Tibial nerve (tissue), 4 donors: ENCODE data around the gene FCGR3B.
"Not testable (repeated sequence)": the region's sequence is repeated elsewhere in the genome, so short reads cannot be mapped to it uniquely, and the experiment has no call there.

Experiments
- EP300 ChIP-seq, 2 donors: sonication (generic); formaldehyde crosslinking; IDR thresholded peaks; one replicate each; pipeline ENCODE4 v1.6.1; 2017; ENCODE audit warnings: antibody characterized with exemption in 2 of 2, mild to moderate bottlenecking in 1 of 2
- TF ChIP-seq, protein P1 (sequence below), 5 experiments: fragments of 200-600 bp in 3 of 5; fragments of 450-650 bp in 2 of 5; sonication (generic) in 3 of 5; IDR thresholded peaks; one replicate each; pipeline ENCODE4 v1.5.1; 2016 to 2019; ENCODE audit warnings: antibody characterized with exemption in 5 of 5, mild to moderate bottlenecking in 3 of 5, moderate library complexity in 2 of 5

GRCh38 chr1:161597077-161597476 is 33.9 kb downstream of the FCGR3B start:
- TF ChIP-seq, protein P1, sequence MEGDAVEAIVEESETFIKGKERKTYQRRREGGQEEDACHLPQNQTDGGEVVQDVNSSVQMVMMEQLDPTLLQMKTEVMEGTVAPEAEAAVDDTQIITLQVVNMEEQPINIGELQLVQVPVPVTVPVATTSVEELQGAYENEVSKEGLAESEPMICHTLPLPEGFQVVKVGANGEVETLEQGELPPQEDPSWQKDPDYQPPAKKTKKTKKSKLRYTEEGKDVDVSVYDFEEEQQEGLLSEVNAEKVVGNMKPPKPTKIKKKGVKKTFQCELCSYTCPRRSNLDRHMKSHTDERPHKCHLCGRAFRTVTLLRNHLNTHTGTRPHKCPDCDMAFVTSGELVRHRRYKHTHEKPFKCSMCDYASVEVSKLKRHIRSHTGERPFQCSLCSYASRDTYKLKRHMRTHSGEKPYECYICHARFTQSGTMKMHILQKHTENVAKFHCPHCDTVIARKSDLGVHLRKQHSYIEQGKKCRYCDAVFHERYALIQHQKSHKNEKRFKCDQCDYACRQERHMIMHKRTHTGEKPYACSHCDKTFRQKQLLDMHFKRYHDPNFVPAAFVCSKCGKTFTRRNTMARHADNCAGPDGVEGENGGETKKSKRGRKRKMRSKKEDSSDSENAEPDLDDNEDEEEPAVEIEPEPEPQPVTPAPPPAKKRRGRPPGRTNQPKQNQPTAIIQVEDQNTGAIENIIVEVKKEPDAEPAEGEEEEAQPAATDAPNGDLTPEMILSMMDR (IDR thresholded peaks at IDR 0.05): not testable (repeated sequence)
- TF ChIP-seq EP300 (IDR thresholded peaks at IDR 0.05): not testable (repeated sequence)
